ENCODE measurements around the gene KLK10.

GRCh38 chr19:51066393-51067186, 47.1 kb upstream of the KLK10 start:
- TF ChIP-seq CTCF (IDR thresholded peaks at IDR 0.05) (no peak), POLR2A (IDR thresholded peaks at IDR 0.05) (no peak)

All from heart left ventricle (tissue), 13 donors.